A549 (cell line): ENCODE measurements around the gene ZGPAT.

ENCODE experiments used
- ATOH8 ChIP-seq: fragments of 250-450 bp; sonication (Bioruptor Pico); IDR thresholded peaks from 2 replicates; pipeline ENCODE4 v1.5.0; 2020; ENCODE audit warnings: low read depth, mild to moderate bottlenecking, moderate library complexity
- CHD2 ChIP-seq: fragments of 150-350 bp; IDR thresholded peaks from 2 replicates; pipeline ENCODE4 v1.6.1; 2014; ENCODE audit warnings: low read length; ENCODE audit not compliant: partially characterized antibody
- CTCF ChIP-seq: fragments of >200 bp; sonication (Bioruptor Twin); formaldehyde crosslinking; IDR thresholded peaks from 3 replicates; pipeline ENCODE4 v1.5.1; 2016
- HDAC2 ChIP-seq: fragments of 200-600 bp; sonication (generic); IDR thresholded peaks from 2 replicates; pipeline ENCODE4 v1.6.1; 2016
- HEYL ChIP-seq: fragments of 250-450 bp; sonication (Bioruptor Pico); IDR thresholded peaks from 2 replicates; pipeline ENCODE4 v1.8.0; 2021; ENCODE audit warnings: mild to moderate bottlenecking, moderate library complexity
- JUN ChIP-seq, 2 experiments: fragments of >200 bp; sonication (Bioruptor Twin); formaldehyde crosslinking; IDR thresholded peaks; 2 replicates in 1 of 2; 3 replicates in 1 of 2; pipeline ENCODE4 v1.6.1; 2016 to 2017
- MAX ChIP-seq: IDR thresholded peaks from 2 replicates; pipeline ENCODE4 v1.6.1; 2012
- NR3C1 ChIP-seq: fragments of >200 bp; sonication (Bioruptor Twin); formaldehyde crosslinking; IDR thresholded peaks from 3 replicates; pipeline ENCODE4 v1.6.1; 2017
- POLR2A ChIP-seq: IDR thresholded peaks from 2 replicates; pipeline ENCODE4 v1.6.1; 2012; ENCODE audit warnings: mild to moderate bottlenecking, low read length
- RCOR1 ChIP-seq: fragments of 150-350 bp; IDR thresholded peaks from 2 replicates; pipeline ENCODE4 v1.6.1; 2014; ENCODE audit warnings: antibody characterized with exemption, low read length, low read depth
- REST ChIP-seq: fragments of 200-600 bp; sonication (generic); IDR thresholded peaks from 2 replicates; pipeline ENCODE4 v1.6.1; 2016; ENCODE audit warnings: antibody characterized with exemption, mild to moderate bottlenecking, moderate library complexity
- SMC3 ChIP-seq: fragments of >200 bp; sonication (Bioruptor Twin); formaldehyde crosslinking; IDR thresholded peaks from 3 replicates; pipeline ENCODE4 v1.6.1; 2018; ENCODE audit warnings: inconsistent platforms
- USF2 ChIP-seq: fragments of 450-650 bp; IDR thresholded peaks from 2 replicates; pipeline ENCODE4 v1.6.1; 2014; ENCODE audit warnings: antibody characterized with exemption

- no peak for TF ChIP-seq CTCF
- TF ChIP-seq REST, result no peak
- TF ChIP-seq JUN (IDR thresholded peaks at IDR 0.05), result peak in 1 of 2 experiments; percentile 45; a peak in 1 of 5 replicates
- TF ChIP-seq POLR2A, result no peak
- TF ChIP-seq ATOH8, result no peak
- TF ChIP-seq SMC3, result no peak
- no peak for TF ChIP-seq USF2
- TF ChIP-seq HDAC2, result no peak
- TF ChIP-seq MAX, result no peak
- TF ChIP-seq RCOR1, result no peak
- TF ChIP-seq CHD2, result no peak
- TF ChIP-seq NR3C1, result no peak
- no peak for TF ChIP-seq HEYL (CRISPR knock-in tag)
Measured at GRCh38 chr20:63740070-63740626, 32.3 kb downstream of the ZGPAT start.
